HG03520 (cell line): ENCODE results near the gene PREX1.

Experiments used
- ATAC-seq: cut with Tn5 transposase; IDR thresholded peaks from one replicate; pipeline ENCODE4 v1.9.1; 2021; ENCODE audit warnings: mild to moderate bottlenecking, moderate library complexity; ENCODE audit not compliant: unreplicated experiment

The PREX1 gene

GRCh38 chr20:48826069-48826468, 1.7 kb downstream of the PREX1 start:
- no peak for ATAC-seq

GRCh38 chr20:48825566-48825920, 2.3 kb downstream of the PREX1 start:
- no peak for ATAC-seq

- ATAC-seq = no peak
Observed at GRCh38 chr20:48824830-48825565, 2.8 kb downstream of the PREX1 start.

GRCh38 chr20:48823960-48824498, 3.8 kb downstream of the PREX1 start:
- ATAC-seq = no peak

- no peak for ATAC-seq
Observed at GRCh38 chr20:48823476-48823875, 4.3 kb downstream of the PREX1 start.

GRCh38 chr20:48822879-48823385, 4.9 kb downstream of the PREX1 start:
- ATAC-seq = no peak

- ATAC-seq = no peak
Observed at GRCh38 chr20:48822178-48822577, 5.6 kb downstream of the PREX1 start.

GRCh38 chr20:48821261-48821920, 6.4 kb downstream of the PREX1 start:
- no peak for ATAC-seq

GRCh38 chr20:48820649-48820973, 7.2 kb downstream of the PREX1 start:
- ATAC-seq = no peak

GRCh38 chr20:48819821-48820648, 7.8 kb downstream of the PREX1 start:
- no peak for ATAC-seq

GRCh38 chr20:48819089-48819488, 8.7 kb downstream of the PREX1 start:
- ATAC-seq = no peak

- no peak for ATAC-seq
Observed at GRCh38 chr20:48818481-48818987, 9.3 kb downstream of the PREX1 start.

- no peak for ATAC-seq
Observed at GRCh38 chr20:48818031-48818370, 9.8 kb downstream of the PREX1 start.

GRCh38 chr20:48817367-48818030, 10.3 kb downstream of the PREX1 start:
- ATAC-seq = no peak

GRCh38 chr20:48816282-48817205, 11.3 kb downstream of the PREX1 start:
- ATAC-seq = no peak

- ATAC-seq = no peak
Observed at GRCh38 chr20:48815537-48815936, 12.3 kb downstream of the PREX1 start.

GRCh38 chr20:48814633-48815032, 13.2 kb downstream of the PREX1 start:
- no peak for ATAC-seq

GRCh38 chr20:48813930-48814546, 13.8 kb downstream of the PREX1 start:
- ATAC-seq = no peak

GRCh38 chr20:48813446-48813747, 14.4 kb downstream of the PREX1 start:
- ATAC-seq = no peak
